ENCODE results near the gene FILIP1.

DNA sequence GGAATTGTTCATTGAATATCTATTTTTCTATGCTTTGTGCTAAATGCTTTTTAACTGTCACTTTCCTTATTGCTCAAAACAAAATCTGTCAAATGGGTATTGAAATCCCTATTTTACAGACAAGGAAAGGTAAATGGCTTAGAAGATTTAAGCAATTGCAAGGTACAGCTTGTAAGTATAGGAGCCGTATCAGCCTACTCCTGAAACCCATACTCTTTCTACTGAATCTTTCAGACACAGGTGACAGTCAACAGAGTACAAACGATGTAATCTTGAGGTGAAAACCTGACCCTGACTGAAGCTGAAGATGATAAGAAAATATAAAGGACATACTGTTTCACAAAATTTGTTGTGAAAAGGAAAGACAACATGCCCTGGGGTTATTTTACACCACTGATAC lies 243.0 kb downstream of the FILIP1 start:
- TF ChIP-seq RAD21 (IDR thresholded peaks at IDR 0.05; ENCODE audit: low read depth) (no peak), TAF1 (IDR thresholded peaks at IDR 0.05; ENCODE audit: low read depth) (no peak), CREB1 (IDR thresholded peaks at IDR 0.05; ENCODE audit: low read depth) (no peak), YY1 (IDR thresholded peaks at IDR 0.05; ENCODE audit: low read depth) (no peak), EP300 (IDR thresholded peaks at IDR 0.05; ENCODE audit: borderline replicate concordance) (no peak), TEAD4 (IDR thresholded peaks at IDR 0.05) (no peak), FOXM1 (IDR thresholded peaks at IDR 0.05; ENCODE audit: borderline replicate concordance, low read depth) (no peak), TCF12 (IDR thresholded peaks at IDR 0.05; ENCODE audit: low read depth) (no peak), CEBPB (IDR thresholded peaks at IDR 0.05) (no peak)
- TF ChIP-seq, protein P1, sequence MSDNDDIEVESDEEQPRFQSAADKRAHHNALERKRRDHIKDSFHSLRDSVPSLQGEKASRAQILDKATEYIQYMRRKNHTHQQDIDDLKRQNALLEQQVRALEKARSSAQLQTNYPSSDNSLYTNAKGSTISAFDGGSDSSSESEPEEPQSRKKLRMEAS (IDR thresholded peaks at IDR 0.05), result no peak
- TF ChIP-seq, protein P2, sequence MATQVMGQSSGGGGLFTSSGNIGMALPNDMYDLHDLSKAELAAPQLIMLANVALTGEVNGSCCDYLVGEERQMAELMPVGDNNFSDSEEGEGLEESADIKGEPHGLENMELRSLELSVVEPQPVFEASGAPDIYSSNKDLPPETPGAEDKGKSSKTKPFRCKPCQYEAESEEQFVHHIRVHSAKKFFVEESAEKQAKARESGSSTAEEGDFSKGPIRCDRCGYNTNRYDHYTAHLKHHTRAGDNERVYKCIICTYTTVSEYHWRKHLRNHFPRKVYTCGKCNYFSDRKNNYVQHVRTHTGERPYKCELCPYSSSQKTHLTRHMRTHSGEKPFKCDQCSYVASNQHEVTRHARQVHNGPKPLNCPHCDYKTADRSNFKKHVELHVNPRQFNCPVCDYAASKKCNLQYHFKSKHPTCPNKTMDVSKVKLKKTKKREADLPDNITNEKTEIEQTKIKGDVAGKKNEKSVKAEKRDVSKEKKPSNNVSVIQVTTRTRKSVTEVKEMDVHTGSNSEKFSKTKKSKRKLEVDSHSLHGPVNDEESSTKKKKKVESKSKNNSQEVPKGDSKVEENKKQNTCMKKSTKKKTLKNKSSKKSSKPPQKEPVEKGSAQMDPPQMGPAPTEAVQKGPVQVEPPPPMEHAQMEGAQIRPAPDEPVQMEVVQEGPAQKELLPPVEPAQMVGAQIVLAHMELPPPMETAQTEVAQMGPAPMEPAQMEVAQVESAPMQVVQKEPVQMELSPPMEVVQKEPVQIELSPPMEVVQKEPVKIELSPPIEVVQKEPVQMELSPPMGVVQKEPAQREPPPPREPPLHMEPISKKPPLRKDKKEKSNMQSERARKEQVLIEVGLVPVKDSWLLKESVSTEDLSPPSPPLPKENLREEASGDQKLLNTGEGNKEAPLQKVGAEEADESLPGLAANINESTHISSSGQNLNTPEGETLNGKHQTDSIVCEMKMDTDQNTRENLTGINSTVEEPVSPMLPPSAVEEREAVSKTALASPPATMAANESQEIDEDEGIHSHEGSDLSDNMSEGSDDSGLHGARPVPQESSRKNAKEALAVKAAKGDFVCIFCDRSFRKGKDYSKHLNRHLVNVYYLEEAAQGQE (IDR thresholded peaks at IDR 0.05; ENCODE audit: low read depth), result no peak
- TF ChIP-seq, protein P3, sequence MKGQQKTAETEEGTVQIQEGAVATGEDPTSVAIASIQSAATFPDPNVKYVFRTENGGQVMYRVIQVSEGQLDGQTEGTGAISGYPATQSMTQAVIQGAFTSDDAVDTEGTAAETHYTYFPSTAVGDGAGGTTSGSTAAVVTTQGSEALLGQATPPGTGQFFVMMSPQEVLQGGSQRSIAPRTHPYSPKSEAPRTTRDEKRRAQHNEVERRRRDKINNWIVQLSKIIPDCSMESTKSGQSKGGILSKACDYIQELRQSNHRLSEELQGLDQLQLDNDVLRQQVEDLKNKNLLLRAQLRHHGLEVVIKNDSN (IDR thresholded peaks at IDR 0.05), result no peak
